Upper lobe of left lung (tissue), 4 donors: ENCODE measurements around the gene NLGN2.

Experiments used
- EP300 ChIP-seq, 4 donors: sonication (generic); formaldehyde crosslinking; IDR thresholded peaks; one replicate each; pipeline ENCODE4 v1.5.1; 2017; ENCODE audit warnings: antibody characterized with exemption in 4 of 4, control low read depth in 2 of 4
- POLR2A ChIP-seq, 4 donors: fragments of 450-650 bp; IDR thresholded peaks; one replicate each; pipeline ENCODE4 v1.5.1; 2016 to 2017; ENCODE audit warnings: antibody characterized with exemption in 4 of 4, mild to moderate bottlenecking in 2 of 4

DNA sequence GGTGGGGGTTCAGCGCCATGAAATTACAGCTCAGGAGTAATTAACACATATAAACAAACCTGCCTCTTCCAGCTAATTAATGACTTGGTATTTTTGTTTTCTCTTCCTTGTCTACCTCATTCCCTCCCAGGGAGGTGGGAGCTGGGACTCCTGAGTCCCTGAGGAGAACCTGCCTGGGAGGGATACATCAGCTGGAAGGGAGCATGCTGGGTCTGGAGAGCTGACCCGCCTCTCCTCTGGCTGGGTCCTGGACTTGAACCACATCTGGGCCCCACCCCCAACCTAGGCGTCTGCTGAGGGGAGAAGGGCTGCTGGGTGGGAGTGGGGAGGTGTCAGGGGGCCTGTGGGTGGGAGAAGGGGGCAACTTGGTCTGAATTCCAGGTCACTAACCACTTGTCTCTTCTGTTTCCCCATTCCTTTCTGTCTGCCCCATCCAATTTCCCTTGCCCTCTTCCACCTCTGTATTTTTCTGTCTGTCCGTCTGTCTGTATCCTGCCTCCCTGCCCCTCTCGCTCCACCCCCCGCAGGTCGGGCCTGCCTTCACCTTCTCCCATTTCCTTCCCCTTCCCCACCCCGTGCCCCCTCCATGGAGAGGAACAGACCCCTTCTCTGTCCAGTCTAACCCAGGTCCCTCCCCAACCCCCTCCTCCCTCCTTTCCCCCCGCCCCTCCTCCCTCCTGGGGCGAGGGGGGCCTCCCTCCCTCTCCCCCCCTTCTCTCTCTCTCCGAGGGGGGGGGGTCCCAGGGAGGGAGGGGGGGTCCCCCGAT, at the start of gene NLGN2:
- TF ChIP-seq EP300 (IDR thresholded peaks at IDR 0.05) (no peak), POLR2A (IDR thresholded peaks at IDR 0.05) (no peak)
